ENCODE measurements around the gene TGFBI.

DNA sequence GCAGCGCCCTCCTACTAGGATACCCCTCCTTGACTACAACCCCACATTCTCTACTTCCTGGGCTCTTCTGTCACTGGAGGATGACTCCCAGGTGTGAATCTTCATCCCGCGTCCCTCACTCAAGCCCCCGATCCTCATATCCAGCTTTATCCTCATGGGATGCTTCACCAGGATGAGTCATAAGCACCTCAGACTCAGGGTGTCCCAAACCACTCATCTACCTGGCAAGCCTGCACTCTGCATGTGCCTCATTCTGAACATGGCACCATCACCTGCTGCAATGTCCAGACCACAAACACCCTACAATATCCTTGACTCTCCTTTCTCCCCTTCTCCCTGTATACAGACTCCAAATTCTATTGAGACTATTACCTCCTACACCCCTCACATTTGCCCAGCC is 1.5 kb upstream of the TGFBI start:
- TF ChIP-seq, protein P1, sequence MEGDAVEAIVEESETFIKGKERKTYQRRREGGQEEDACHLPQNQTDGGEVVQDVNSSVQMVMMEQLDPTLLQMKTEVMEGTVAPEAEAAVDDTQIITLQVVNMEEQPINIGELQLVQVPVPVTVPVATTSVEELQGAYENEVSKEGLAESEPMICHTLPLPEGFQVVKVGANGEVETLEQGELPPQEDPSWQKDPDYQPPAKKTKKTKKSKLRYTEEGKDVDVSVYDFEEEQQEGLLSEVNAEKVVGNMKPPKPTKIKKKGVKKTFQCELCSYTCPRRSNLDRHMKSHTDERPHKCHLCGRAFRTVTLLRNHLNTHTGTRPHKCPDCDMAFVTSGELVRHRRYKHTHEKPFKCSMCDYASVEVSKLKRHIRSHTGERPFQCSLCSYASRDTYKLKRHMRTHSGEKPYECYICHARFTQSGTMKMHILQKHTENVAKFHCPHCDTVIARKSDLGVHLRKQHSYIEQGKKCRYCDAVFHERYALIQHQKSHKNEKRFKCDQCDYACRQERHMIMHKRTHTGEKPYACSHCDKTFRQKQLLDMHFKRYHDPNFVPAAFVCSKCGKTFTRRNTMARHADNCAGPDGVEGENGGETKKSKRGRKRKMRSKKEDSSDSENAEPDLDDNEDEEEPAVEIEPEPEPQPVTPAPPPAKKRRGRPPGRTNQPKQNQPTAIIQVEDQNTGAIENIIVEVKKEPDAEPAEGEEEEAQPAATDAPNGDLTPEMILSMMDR (IDR thresholded peaks at IDR 0.05): no peak
- TF ChIP-seq EZH2 (IDR thresholded peaks at IDR 0.05) (no peak), EZH2phosphoT487 (IDR thresholded peaks at IDR 0.05) (no peak)
